Coronary artery (tissue), 2 donors: ENCODE results near the gene OR7D2.
"Not testable (repeated sequence)": the region's sequence is repeated elsewhere in the genome, so short reads cannot be mapped to it uniquely, and the experiment has no call there.

ENCODE experiments used
- DNase-seq: peaks from one replicate; pipeline ENCODE4 v3.0.0-alpha.2; 2017; ENCODE audit warnings: low spot score
- H3K27ac ChIP-seq, 2 donors: fragments of 200-600 bp; sonication (generic); one replicate each; pipeline ENCODE4 v1.5.1; 2016 to 2019
- H3K4me3 ChIP-seq: fragments of 200-600 bp; sonication (generic); 2 replicates; pipeline ENCODE4 v1.5.1; 2016; ENCODE audit warnings: mild to moderate bottlenecking, moderate library complexity
- TF ChIP-seq, protein P1 (sequence below): fragments of 200-600 bp; sonication (generic); IDR thresholded peaks from one replicate; pipeline ENCODE4 v1.5.1; 2019; ENCODE audit warnings: antibody characterized with exemption

Gene OR7D2

DNA sequence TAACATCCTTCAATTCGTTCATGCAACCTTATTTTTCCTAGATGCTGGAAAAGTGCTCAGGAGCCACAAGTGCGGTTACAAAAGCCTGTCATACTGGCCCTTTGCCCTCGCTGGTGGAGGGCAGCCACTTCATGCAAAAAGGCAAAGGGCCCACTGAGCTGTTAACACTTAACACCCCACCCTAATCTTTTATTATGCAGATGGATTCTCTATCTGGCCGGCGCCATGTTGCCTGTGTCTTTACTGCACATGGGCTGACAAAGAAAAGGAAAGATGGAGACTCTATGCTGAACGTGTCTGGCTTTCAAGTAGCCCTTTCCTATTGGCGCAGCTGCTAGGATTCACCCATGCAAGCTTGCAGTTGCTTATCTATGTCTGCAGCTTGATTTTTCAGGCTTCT is 10.8 kb downstream of the OR7D2 start:
- no peak overlapping the region for H3K4me3 ChIP-seq
- DNase-seq: no peak
- H3K27ac ChIP-seq: no peak overlapping the region
- TF ChIP-seq, protein P1, sequence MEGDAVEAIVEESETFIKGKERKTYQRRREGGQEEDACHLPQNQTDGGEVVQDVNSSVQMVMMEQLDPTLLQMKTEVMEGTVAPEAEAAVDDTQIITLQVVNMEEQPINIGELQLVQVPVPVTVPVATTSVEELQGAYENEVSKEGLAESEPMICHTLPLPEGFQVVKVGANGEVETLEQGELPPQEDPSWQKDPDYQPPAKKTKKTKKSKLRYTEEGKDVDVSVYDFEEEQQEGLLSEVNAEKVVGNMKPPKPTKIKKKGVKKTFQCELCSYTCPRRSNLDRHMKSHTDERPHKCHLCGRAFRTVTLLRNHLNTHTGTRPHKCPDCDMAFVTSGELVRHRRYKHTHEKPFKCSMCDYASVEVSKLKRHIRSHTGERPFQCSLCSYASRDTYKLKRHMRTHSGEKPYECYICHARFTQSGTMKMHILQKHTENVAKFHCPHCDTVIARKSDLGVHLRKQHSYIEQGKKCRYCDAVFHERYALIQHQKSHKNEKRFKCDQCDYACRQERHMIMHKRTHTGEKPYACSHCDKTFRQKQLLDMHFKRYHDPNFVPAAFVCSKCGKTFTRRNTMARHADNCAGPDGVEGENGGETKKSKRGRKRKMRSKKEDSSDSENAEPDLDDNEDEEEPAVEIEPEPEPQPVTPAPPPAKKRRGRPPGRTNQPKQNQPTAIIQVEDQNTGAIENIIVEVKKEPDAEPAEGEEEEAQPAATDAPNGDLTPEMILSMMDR: no peak

DNA sequence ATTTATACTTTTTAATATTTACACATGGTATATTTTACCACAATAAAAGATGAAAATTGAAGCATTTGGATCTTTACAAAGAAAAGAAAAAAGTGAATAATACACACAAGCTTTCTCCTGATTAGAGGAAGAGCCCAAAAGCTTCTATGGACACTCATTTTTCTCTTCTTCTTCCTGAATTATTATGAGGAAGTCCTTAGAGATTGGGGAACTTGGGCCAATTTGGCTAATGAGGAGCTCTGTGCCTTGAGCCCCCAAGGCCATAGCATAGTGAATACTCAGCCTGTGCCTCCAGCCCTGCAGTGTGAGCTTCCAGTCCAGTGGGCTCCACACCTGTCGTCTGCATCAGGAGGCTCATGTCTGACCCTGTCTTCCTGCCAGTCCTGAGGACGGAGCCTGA is 19.3 kb downstream of the OR7D2 start:
- not testable (repeated sequence) for H3K4me3 ChIP-seq, DNase-seq, H3K27ac ChIP-seq

- Histone ChIP-seq H3K27ac (no peak overlapping the region), H3K4me3 (peak overlapping the region; percentile 65)
- no peak for DNase-seq
- TF ChIP-seq, protein P1: peak; percentile 80
Observed at GRCh38 chr19:9205501-9206113, 26.8 kb downstream of the OR7D2 start.

- Histone ChIP-seq H3K4me3 (no peak within 1 kb of the TSS), H3K27ac (no peak within 1 kb of the TSS)
- TF ChIP-seq, protein P1: no peak
- no peak for DNase-seq
Observed at GRCh38 chr19:9219489-9219888, 40.7 kb downstream of the OR7D2 start, which contains the start of gene OR7D4. Gene OR7D4 (minus strand): TSS chr19:9219589. CDS start chr19:9214837, 4,752 bp downstream.
